Measurements from ENCODE around the gene CUX1. TPM values are rescaled to one million over a fixed set of nuclear protein-coding genes. Genes with fewer than 3 reads are reported as not detected.

CUX1 gene
- total RNA-seq, 4 donors from 2014 or later: 93.8 to 156 (median 112) TPM

DNA sequence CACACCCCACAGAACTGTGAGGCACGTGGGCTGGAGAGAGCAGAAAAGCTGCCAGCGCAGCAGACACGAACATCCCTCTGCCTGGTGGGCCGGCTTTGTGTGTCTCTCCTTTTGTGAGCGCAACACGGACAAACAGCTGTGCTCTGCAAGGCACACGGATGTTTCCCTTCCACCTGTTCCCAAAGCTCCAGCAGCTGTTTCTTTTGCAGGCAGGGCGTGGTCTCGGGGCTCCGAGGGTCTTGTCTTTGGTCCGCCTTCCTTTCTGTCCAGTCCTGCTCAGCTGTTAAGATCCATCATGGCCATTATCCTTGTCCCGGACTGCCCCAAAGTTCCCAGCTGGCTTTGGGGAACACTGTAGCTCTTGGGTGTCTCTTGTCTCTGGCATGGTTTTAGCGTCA lies 436.5 kb downstream of the CUX1 start:
- H3K4me3 ChIP-seq (replicated peaks in 1 of 3): no peak overlapping the region
- intact Hi-C loops (cut with DNase I): no loop called here
- H3K27me3 ChIP-seq: no peaks in the 10 kb centered on the region
- no peak overlapping the region for H3K27ac ChIP-seq
- H3K36me3 ChIP-seq: peaks cover 0 to 6% of the 10 kb centered on the region in 2 donors
- H3K4me1 ChIP-seq: peaks cover 10 to 18% of the 10 kb centered on the region in 2 donors
- no peak for DNase-seq
- WGBS, 2 donors: 94 to 96% methylated on average over 13 of the region's 13 CpGs
- no peaks in the 10 kb centered on the region for H3K9me3 ChIP-seq
- TF ChIP-seq POLR2A (IDR thresholded peaks at IDR 0.05): no peak
- TF ChIP-seq, protein P1, sequence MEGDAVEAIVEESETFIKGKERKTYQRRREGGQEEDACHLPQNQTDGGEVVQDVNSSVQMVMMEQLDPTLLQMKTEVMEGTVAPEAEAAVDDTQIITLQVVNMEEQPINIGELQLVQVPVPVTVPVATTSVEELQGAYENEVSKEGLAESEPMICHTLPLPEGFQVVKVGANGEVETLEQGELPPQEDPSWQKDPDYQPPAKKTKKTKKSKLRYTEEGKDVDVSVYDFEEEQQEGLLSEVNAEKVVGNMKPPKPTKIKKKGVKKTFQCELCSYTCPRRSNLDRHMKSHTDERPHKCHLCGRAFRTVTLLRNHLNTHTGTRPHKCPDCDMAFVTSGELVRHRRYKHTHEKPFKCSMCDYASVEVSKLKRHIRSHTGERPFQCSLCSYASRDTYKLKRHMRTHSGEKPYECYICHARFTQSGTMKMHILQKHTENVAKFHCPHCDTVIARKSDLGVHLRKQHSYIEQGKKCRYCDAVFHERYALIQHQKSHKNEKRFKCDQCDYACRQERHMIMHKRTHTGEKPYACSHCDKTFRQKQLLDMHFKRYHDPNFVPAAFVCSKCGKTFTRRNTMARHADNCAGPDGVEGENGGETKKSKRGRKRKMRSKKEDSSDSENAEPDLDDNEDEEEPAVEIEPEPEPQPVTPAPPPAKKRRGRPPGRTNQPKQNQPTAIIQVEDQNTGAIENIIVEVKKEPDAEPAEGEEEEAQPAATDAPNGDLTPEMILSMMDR (IDR thresholded peaks at IDR 0.05): no peak

DNA sequence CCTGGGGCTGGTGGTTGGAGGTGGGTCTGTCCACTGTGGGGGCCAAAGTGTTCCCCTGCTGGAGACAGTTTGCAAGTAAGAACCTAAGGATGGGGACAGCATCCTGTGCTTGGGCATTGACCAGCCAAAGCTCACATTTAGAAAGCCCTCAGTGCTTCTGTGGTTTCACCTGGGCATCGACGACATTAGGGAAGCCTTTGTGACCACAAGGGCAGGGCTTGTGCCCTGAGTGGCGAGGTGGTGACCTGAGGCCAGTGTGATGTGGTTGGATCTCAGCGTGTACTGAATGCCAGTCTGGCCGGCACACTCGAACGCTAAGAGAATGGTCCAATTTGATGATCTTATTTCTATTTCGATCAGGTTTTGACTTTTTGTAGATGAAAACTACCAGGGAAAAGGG lies 437.1 kb downstream of the CUX1 start:
- no peak for DNase-seq
- WGBS, 2 donors: 87% methylated on average over 8 of the region's 8 CpGs
- Histone ChIP-seq H3K4me1 (peaks cover 10 to 18% of the 10 kb centered on the region in 2 donors), H3K9me3 (no peaks in the 10 kb centered on the region), H3K4me3 (replicated peaks in 1 of 3) (no peak overlapping the region), H3K36me3 (peaks cover 0 to 3% of the 10 kb centered on the region in 2 donors), H3K27me3 (no peaks in the 10 kb centered on the region), H3K27ac (no peak overlapping the region)
- intact Hi-C loops (cut with DNase I): no loop called here
- TF ChIP-seq POLR2A (IDR thresholded peaks at IDR 0.05): no peak
- TF ChIP-seq, protein P1 (IDR thresholded peaks at IDR 0.05): no peak

DNA sequence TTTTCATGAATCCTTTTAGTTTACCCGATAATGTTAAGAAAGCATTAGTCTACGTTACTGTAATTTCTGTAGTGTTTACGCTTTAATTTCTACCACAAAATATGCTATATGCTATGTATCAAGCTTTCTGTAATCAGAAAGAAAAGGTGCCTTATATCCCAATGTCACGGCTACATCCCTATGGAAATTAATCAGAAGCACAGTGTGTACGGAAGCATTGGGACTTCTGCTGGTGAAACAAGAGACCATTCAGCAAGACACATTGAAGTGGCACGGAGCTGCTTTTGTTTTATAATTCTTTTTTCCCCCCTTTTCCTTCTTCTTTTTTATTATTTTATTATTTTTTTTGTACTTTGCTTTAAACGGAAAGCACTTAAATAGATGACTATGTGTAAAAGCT lies 438.1 kb downstream of the CUX1 start:
- Histone ChIP-seq H3K9me3 (no peaks in the 10 kb centered on the region), H3K27me3 (no peaks in the 10 kb centered on the region), H3K36me3 (no peaks in the 10 kb centered on the region), H3K27ac (no peak overlapping the region), H3K4me3 (replicated peaks in 1 of 3) (no peak overlapping the region), H3K4me1 (peaks cover 10 to 18% of the 10 kb centered on the region in 2 donors)
- TF ChIP-seq, protein P1 (IDR thresholded peaks at IDR 0.05): no peak
- TF ChIP-seq POLR2A (IDR thresholded peaks at IDR 0.05): no peak
- DNase-seq: no peak
- intact Hi-C loops (cut with DNase I): no loop called here
- 95% methylated on average over 7 of the region's 7 CpGs for WGBS, 2 donors

DNA sequence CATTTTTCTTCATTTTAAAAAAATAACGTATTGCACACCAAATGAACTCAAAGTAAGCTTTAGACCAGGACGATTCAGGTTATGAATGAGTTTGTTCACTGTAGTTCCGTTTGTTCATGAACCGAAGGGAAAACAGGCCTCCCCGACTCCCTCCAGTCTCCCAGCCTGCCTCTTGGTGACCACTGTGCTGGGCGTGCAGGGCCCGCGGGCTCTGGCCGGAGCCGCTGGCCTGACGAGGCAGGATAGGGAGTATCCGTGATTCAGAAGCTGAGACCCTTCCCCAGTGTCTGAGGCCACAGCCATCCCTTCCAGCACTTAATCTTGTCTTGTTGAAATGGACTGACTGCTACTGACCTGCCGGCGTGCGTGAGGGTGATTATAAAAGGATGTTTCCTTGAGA lies 438.5 kb downstream of the CUX1 start:
- 91 to 93% methylated on average over 15 of the region's 15 CpGs for WGBS, 2 donors
- peaks cover 10 to 18% of the 10 kb centered on the region in 2 donors for H3K4me1 ChIP-seq
- no peak overlapping the region for H3K27ac ChIP-seq
- H3K4me3 ChIP-seq (replicated peaks in 1 of 3): no peak overlapping the region
- H3K36me3 ChIP-seq: no peaks in the 10 kb centered on the region
- no peak for DNase-seq
- no peaks in the 10 kb centered on the region for H3K9me3 ChIP-seq
- no peak for TF ChIP-seq POLR2A (IDR thresholded peaks at IDR 0.05)
- TF ChIP-seq, protein P1 (IDR thresholded peaks at IDR 0.05): no peak
- intact Hi-C loops (cut with DNase I): no loop called here
- no peaks in the 10 kb centered on the region for H3K27me3 ChIP-seq

DNA sequence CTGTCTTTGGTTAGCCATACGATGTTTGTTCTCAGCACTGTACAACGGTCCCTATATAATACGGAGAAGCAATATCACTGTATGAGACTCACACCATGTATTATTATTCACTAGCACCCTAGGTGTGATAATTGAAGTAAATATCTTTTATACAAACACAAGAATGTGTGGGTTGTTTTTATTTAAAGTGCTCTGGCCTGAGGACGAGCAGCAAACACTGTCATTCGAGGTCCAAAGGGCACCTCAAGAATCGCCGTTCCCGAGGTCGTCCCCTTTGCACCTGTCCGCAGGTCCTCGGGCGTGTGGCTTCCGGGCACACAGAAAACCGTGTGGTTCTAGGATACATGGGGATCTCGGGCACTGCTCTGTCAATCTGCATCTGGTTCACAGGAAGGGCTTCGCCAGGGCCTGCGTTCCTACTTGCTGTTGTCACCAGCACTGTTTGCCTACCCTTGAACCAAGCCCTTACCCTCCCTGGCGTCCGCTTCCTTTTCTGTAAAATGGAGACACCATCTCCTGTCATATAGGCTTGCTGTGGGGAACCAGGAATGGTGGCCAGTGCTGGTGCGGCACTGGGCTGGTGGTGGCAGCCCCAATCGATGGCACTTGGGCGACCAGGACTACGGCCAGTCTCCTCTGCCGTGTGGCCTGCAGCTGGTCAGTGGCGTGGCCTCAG lies 440.8 kb downstream of the CUX1 start:
- peaks cover 0 to 2% of the 10 kb centered on the region in 2 donors for H3K4me1 ChIP-seq
- H3K27ac ChIP-seq: no peak overlapping the region
- no peaks in the 10 kb centered on the region for H3K27me3 ChIP-seq
- TF ChIP-seq, protein P1 (IDR thresholded peaks at IDR 0.05): no peak
- no peak for TF ChIP-seq POLR2A (IDR thresholded peaks at IDR 0.05)
- DNase-seq: no peak
- no peaks in the 10 kb centered on the region for H3K9me3 ChIP-seq
- H3K4me3 ChIP-seq (replicated peaks in 1 of 3): no peak overlapping the region
- WGBS, 2 donors: 92 to 95% methylated on average over 24 to 25 of the region's 25 CpGs
- H3K36me3 ChIP-seq: no peaks in the 10 kb centered on the region
- intact Hi-C loops (cut with DNase I): no loop called here
